ENCODE results near the gene PTPRN2.

Gene PTPRN2

DNA sequence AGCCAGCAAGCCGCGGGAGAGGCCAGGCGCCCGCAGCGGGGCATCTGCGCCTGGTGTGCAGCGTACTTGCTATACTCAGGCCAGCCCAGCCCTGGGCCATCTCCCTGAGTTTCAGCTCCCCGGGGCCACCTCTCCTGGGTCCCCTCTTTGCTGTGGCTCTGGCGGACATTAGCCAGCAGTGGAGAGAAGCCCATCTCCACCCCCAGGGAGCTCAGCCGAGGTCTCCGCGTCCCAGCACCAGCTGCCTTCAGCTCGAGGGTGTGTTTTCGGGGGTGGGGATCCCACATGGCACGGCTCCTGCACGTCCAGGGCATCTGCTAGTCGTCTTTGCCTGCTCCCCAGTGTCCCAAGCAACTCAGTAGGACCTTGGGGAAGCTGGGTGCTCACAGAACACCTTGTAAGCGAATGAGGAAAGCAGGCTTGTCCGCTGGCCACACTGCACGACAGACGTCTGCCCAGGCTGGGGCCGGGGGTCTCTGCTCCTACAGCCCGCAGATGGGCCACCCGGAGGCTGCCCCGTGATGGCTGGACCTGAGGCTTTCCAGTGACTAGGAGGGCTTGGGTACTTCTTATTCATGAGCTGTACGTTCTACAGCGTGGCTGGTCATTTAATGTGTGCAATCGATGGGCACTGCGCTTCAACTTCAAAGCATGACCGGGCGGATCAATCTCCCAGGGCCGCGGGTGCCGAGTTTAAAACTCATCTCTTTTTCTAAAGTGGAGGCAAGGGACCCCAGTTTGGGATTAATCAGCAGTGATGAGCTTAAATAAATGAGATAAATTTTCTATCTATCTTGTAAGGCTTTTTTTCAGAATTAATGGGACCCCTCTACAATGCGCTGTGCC lies 795.2 kb downstream of the PTPRN2 start:
- TF ChIP-seq POLR2A (IDR thresholded peaks at IDR 0.05; ENCODE audit: low read depth, low read length) = no peak
- FAIRE-seq (no peak), DNase-seq (ENCODE audit: insufficient read length, low spot score) (no peak)

- TF ChIP-seq POLR2A (IDR thresholded peaks at IDR 0.05; ENCODE audit: low read depth, low read length) = no peak
- FAIRE-seq (no peak), DNase-seq (ENCODE audit: insufficient read length, low spot score) (no peak)
Observed at GRCh38 chr7:157791666-157792065, 796.0 kb downstream of the PTPRN2 start.

- DNase-seq (ENCODE audit: insufficient read length, low spot score) (no peak), FAIRE-seq (no peak)
- no peak for TF ChIP-seq POLR2A (IDR thresholded peaks at IDR 0.05; ENCODE audit: low read depth, low read length)
Observed at GRCh38 chr7:157791261-157791660, 796.4 kb downstream of the PTPRN2 start.

GRCh38 chr7:157789942-157790341 lies 797.7 kb downstream of the PTPRN2 start:
- no peak for TF ChIP-seq POLR2A (IDR thresholded peaks at IDR 0.05; ENCODE audit: low read depth, low read length)
- DNase-seq (ENCODE audit: insufficient read length, low spot score) = no peak
- no peak for FAIRE-seq

DNA sequence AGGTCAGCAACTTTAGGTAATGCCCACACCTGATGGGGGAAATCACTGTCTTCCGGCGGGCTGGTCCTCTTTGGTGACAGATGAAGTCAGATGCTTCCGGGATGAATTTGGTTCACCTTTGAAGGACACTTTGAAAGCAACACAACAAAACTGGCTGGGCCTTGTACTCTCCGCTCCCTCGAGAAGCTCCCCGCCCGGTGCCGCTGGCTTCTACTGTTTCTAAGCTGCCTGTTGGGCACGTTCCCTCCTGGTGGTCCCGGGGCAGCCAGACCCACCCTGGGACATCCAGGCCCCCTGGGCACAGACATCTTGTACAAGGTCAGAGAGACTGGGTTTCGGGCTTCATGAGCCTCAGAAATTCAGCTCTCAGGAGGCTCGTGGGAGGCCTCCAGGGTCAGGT lies 798.5 kb downstream of the PTPRN2 start:
- DNase-seq (ENCODE audit: insufficient read length, low spot score) = no peak
- no peak for TF ChIP-seq POLR2A (IDR thresholded peaks at IDR 0.05; ENCODE audit: low read depth, low read length)
- no peak for FAIRE-seq

- no peak for DNase-seq (ENCODE audit: insufficient read length, low spot score)
- no peak for TF ChIP-seq POLR2A (IDR thresholded peaks at IDR 0.05; ENCODE audit: low read depth, low read length)
- no peak for FAIRE-seq
Observed at GRCh38 chr7:157788573-157788972, 799.0 kb downstream of the PTPRN2 start.

DNA sequence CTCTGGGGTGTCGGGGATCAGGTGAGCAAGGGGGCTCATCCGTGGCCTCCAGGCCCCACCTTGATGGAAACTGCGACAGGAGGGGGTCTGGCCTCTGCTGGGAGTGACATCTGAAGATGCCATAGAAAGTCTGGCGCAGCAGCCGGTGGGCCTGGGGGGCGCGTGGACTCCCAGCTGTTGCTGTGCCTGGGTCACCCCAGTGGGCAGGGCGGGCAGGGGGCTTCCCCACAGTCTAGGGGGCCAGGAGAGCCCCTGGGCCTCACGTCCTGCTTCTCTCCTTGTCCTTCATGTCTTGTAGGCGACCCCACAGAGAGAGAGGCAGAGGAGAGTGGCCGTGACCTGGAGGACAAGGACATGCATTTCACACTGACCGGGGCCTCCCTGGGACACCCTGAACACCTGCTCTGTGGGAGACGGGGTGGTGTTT lies 800.3 kb downstream of the PTPRN2 start:
- FAIRE-seq = no peak
- no peak for TF ChIP-seq POLR2A (IDR thresholded peaks at IDR 0.05; ENCODE audit: low read depth, low read length)
- no peak for DNase-seq (ENCODE audit: insufficient read length, low spot score)

GRCh38 chr7:157786375-157787274 lies 801.0 kb downstream of the PTPRN2 start:
- TF ChIP-seq POLR2A (IDR thresholded peaks at IDR 0.05; ENCODE audit: low read depth, low read length) = no peak
- no peak for FAIRE-seq
- DNase-seq (ENCODE audit: insufficient read length, low spot score) = no peak

GRCh38 chr7:157785486-157786186 lies 802.0 kb downstream of the PTPRN2 start:
- no peak for TF ChIP-seq POLR2A (IDR thresholded peaks at IDR 0.05; ENCODE audit: low read depth, low read length)
- no peak for FAIRE-seq
- no peak for DNase-seq (ENCODE audit: insufficient read length, low spot score)

DNA sequence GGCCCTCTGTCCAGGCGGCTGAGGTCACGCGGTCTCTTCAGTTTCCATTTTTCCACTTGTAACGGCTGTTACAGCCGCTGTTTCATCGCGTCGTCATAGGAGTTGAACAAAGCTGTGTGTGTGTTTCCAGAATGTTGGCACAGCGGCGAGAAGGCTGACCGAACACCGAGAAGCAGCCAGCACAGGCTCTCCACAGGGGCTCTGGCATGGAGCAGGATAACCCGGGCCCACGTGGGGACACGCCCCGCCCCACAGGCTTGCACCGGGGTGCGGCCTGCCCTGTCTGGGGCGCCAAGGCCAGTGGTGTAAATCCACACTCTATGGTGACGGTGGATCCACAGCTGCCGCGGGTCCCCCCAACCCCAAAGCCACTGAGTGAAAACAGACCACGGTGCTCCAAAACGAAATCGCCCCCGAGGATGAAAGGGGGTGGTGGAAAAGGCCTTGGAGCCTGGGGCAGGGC lies 802.6 kb downstream of the PTPRN2 start:
- no peak for TF ChIP-seq POLR2A (IDR thresholded peaks at IDR 0.05; ENCODE audit: low read depth, low read length)
- DNase-seq (ENCODE audit: insufficient read length, low spot score) = no peak
- no peak for FAIRE-seq

DNA sequence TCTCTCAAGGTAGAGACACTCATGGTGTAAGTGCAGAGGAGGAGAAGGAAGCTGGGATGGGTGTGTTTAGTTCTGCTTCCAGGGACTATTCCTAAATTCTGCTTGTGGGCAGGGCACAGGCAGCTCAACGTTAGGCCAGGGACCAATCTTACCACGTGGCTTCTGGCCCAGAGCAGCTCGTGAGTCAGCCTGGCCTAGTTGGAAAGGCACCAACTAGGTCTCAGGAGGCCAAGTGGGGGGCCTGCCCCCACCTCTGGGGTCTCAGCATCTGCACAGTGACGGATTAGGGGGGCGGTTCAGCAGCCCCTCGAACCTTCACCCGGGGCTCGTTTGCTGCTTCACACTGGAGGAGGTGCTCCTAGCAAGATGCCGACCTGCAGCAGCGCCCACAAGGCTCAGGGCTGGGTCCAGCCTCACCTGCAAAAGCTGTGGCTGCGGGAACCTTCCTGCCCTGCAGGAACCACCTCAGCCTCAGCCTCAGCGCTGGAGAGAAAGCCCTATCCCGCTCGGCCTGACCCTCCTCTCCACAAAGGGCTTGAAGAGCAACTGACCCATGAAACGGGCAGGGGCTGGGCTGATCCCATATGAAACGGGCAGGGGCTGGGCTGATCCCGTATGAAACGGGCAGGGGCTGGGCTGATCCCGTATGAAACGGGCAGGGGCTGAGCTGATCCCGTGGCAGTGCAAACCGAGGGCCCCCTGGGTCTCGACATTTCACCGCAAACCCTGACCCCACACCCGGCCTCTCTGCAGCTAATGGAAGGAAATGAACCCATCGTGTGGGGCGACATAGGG lies 803.4 kb downstream of the PTPRN2 start:
- FAIRE-seq (no peak), DNase-seq (ENCODE audit: insufficient read length, low spot score) (peak; percentile 53)
- no peak for TF ChIP-seq POLR2A (IDR thresholded peaks at IDR 0.05; ENCODE audit: low read depth, low read length)

GRCh38 chr7:157782041-157782440 lies 805.6 kb downstream of the PTPRN2 start:
- DNase-seq (ENCODE audit: insufficient read length, low spot score) (no peak), FAIRE-seq (no peak)
- no peak for TF ChIP-seq POLR2A (IDR thresholded peaks at IDR 0.05; ENCODE audit: low read depth, low read length)

GRCh38 chr7:157780721-157781120 lies 806.9 kb downstream of the PTPRN2 start:
- no peak for DNase-seq (ENCODE audit: insufficient read length, low spot score)
- no peak for FAIRE-seq
- no peak for TF ChIP-seq POLR2A (IDR thresholded peaks at IDR 0.05; ENCODE audit: low read depth, low read length)
